ENCODE measurements around the gene FSIP1. TPM values are rescaled to one million over a fixed set of nuclear protein-coding genes. Genes with fewer than 3 reads are reported as not detected.
A peak's percentile ranks its signal among the peaks of the same experiment; 100 is the strongest.

FSIP1 gene
- total and polyA plus RNA-seq, 9 of the 15 experiments (the other 6 are each of a cell fraction or from before 2014, with no cell fraction given): 0.07 to 0.51 (median 0.29) TPM

- TF ChIP-seq, protein P1, sequence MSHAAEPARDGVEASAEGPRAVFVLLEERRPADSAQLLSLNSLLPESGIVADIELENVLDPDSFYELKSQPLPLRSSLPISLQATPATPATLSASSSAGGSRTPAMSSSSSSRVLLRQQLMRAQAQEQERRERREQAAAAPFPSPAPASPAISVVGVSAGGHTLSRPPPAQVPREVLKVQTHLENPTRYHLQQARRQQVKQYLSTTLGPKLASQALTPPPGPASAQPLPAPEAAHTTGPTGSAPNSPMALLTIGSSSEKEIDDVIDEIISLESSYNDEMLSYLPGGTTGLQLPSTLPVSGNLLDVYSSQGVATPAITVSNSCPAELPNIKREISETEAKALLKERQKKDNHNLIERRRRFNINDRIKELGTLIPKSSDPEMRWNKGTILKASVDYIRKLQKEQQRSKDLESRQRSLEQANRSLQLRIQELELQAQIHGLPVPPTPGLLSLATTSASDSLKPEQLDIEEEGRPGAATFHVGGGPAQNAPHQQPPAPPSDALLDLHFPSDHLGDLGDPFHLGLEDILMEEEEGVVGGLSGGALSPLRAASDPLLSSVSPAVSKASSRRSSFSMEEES (CRISPR knock-in tag; IDR thresholded peaks at IDR 0.05): peak; percentile 34; the same call in 1 of the 2 replicates
- TF ChIP-seq FOXP4 (CRISPR knock-in tag; IDR thresholded peaks at IDR 0.05; ENCODE audit: borderline replicate concordance) (no peak), RAD51 (IDR thresholded peaks at IDR 0.05; ENCODE audit: borderline replicate concordance, low read depth) (no peak), TEAD2 (tag; IDR thresholded peaks at IDR 0.05) (no peak), RAD21 (CRISPR knock-in tag; conservative IDR thresholded peaks at IDR 0.05 in 1 of 2, IDR thresholded peaks at IDR 0.05 in 1 of 2) (peak in 1 of 2 experiments; percentile 51; a peak in 1 of 4 replicates), DPF2 (IDR thresholded peaks at IDR 0.05) (no peak), ZNF311 (CRISPR knock-in tag; IDR thresholded peaks at IDR 0.05) (no peak)
Measured at GRCh38 chr15:39717134-39717533, 65.5 kb downstream of the FSIP1 start (continued).

DNA sequence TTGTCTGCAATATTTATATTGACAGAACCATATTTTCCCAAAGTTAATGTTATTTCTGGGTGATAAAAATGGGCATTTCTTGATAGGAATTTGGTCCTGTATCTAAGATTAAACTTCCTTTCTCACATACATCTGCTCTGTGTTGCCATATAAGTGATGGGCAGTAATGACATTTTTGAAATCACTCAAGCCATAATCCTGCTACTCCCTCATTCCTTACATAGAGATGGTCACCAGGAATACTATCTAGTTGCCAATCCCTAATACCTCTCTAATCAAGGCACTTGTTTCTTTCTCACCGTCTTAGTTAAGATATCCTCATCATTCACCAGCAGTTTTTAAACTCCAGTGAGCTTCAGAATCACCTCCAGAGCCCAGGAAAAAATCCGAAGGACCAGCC, 68.4 kb downstream of the FSIP1 start:
- no peak overlapping the region for H2AFZ ChIP-seq (ENCODE audit: low read depth, low read length)
- H3K4me3 ChIP-seq: no peak overlapping the region
- in situ Hi-C loops (cut with MboI) (no loop called here), intact Hi-C loops (cut with micrococcal nuclease) (no loop called here)
- ChIA-PET CTCF (ENCODE audit: low intra/inter-chr PET ratio) (no interaction called here), POLR2A (interaction anchor here (0.9 kb wide), 1 partner anchor 10 kb away, joined by 4 read pairs; no protein-coding TSS in a partner anchor)
- no peak overlapping the region for H3K27ac ChIP-seq (ENCODE audit: extremely low read depth, low read depth, low read length)
- WGBS (ENCODE audit: insufficient coverage, low coverage, missing lambda C conversion rate): 26% methylated on average over 2 of the region's 2 CpGs
- BruUV-seq (replicated peaks): no TSS peak
- H3K9ac ChIP-seq (ENCODE audit: insufficient read depth in 1 of 2, low read depth in 2 of 2, low read length in 2 of 2): no peak overlapping the region
- ATAC-seq (no peak), FAIRE-seq (no peak), DNase-seq (ENCODE audit: extremely low read depth in 1 of 4, low spot score in 3 of 4) (no peak)
- H3K4me1 ChIP-seq (replicated peaks in 1 of 2; ENCODE audit: control insufficient read depth in 2 of 2, insufficient read depth in 2 of 2, low read length in 2 of 2): no peaks in the 10 kb centered on the region
- no peaks in the 10 kb centered on the region for H4K20me1 ChIP-seq (replicated peaks; ENCODE audit: control insufficient read depth, insufficient read depth, low read length)
- no peaks in the 10 kb centered on the region for H3K27me3 ChIP-seq (ENCODE audit: control insufficient read depth in 2 of 2, insufficient read depth in 2 of 2, low read length in 2 of 2)
- no peak overlapping the region for H3K4me2 ChIP-seq (ENCODE audit: insufficient read depth, low read length)
- no peaks in the 10 kb centered on the region for H3K9me3 ChIP-seq (replicated peaks; ENCODE audit: control insufficient read depth, insufficient read depth, low read depth, low read length)
- no peaks in the 10 kb centered on the region for H3K79me2 ChIP-seq (ENCODE audit: control insufficient read depth, insufficient read depth, low read length)
- H3K9me1 ChIP-seq (ENCODE audit: control insufficient read depth, insufficient read depth, low read length): no peaks in the 10 kb centered on the region
- no peaks in the 10 kb centered on the region for H3K36me3 ChIP-seq (ENCODE audit: control insufficient read depth, insufficient read depth, low read length)
- TF ChIP-seq PML (IDR thresholded peaks at IDR 0.05; ENCODE audit: low read length) (no peak), HEY1 (CRISPR knock-in tag; IDR thresholded peaks at IDR 0.05; ENCODE audit: borderline replicate concordance) (no peak), DMBX1 (CRISPR knock-in tag; IDR thresholded peaks at IDR 0.05; ENCODE audit: borderline replicate concordance) (no peak), NBN (IDR thresholded peaks at IDR 0.05; ENCODE audit: low read depth) (no peak), ZFP36 (IDR thresholded peaks at IDR 0.05; ENCODE audit: low read depth, low read length, partially characterized antibody) (no peak), SIN3A (IDR thresholded peaks at IDR 0.05; ENCODE audit: borderline replicate concordance in 2 of 2, control insufficient read depth in 1 of 2, low read depth in 2 of 2, low read length in 2 of 2) (no peak), RBFOX2 (IDR thresholded peaks at IDR 0.05; ENCODE audit: low read depth, low read length) (no peak), ARID2 (IDR thresholded peaks at IDR 0.05) (no peak), LCOR (CRISPR knock-in tag; IDR thresholded peaks at IDR 0.05) (no peak), ZSCAN32 (CRISPR knock-in tag; IDR thresholded peaks at IDR 0.05) (no peak), RAD21 (CRISPR knock-in tag; conservative IDR thresholded peaks at IDR 0.05 in 1 of 2, IDR thresholded peaks at IDR 0.05 in 1 of 2) (no peak)
- TF ChIP-seq, protein P1 (CRISPR knock-in tag; IDR thresholded peaks at IDR 0.05): no peak

All from K562 (cell line).